ENCODE measurements around the gene CHMP6.
A peak's percentile ranks its signal among the peaks of the same experiment; 100 is the strongest.
"Not testable (repeated sequence)": the region's sequence is repeated elsewhere in the genome, so short reads cannot be mapped to it uniquely, and the experiment has no call there.

The CHMP6 gene

DNA sequence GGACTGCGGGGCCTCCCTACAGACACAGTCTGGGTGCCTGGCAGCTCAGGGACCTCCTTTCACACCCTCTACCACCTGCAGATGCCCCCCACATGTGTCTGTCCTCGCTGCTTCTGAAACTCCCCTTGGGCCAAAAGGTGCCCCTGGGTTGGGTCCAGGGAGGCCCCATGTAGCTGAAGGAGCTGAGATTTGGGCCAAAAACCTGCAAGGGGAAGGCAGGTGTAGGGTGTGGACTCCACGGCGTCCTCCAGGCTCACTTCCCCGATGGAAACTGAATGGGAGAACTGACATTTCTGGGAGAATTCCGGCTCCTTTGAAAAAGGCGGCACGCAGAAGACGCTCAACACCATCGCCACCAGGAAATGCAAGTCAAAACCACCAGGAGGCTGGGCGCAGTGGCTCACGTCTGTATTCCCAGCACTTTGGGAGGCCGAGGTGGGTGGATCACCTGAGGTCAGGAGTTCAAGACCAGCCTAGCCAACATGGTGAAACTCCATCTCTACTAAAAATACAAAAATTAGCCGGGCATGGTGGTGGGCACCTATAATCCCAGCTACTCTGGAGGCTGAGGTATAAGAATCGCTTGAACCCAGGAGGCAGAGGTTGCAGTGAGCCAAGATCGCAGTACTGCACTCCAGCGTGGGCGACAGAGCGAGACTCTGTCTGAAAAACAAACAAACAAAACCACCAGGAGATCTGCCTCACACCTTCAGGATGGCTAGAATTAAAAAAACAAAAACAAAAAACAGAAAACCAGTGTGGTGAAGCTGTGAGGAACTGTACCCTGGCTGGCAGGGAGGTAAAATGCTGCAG is 30.1 kb downstream of the CHMP6 start:
- H3K9me3 Mint-ChIP-seq = peaks cover 2% of the 10 kb centered on the region
- peaks cover 27% of the 10 kb centered on the region for H3K27me3 Mint-ChIP-seq
- no peak overlapping the region for H3K27ac Mint-ChIP-seq
- H3K4me3 Mint-ChIP-seq = no peak overlapping the region
- H3K36me3 Mint-ChIP-seq = no peaks in the 10 kb centered on the region
- ATAC-seq = no peak
- H3K4me1 Mint-ChIP-seq = peaks cover 27% of the 10 kb centered on the region

- ATAC-seq = no peak
- peaks cover 33% of the 10 kb centered on the region for H3K27me3 Mint-ChIP-seq
- peaks cover 27% of the 10 kb centered on the region for H3K4me1 Mint-ChIP-seq
- no peak overlapping the region for H3K4me3 Mint-ChIP-seq
- H3K27ac Mint-ChIP-seq = no peak overlapping the region
- peaks cover 5% of the 10 kb centered on the region for H3K9me3 Mint-ChIP-seq
- no peaks in the 10 kb centered on the region for H3K36me3 Mint-ChIP-seq
Measured at GRCh38 chr17:81022344-81022676, 30.7 kb downstream of the CHMP6 start.

DNA sequence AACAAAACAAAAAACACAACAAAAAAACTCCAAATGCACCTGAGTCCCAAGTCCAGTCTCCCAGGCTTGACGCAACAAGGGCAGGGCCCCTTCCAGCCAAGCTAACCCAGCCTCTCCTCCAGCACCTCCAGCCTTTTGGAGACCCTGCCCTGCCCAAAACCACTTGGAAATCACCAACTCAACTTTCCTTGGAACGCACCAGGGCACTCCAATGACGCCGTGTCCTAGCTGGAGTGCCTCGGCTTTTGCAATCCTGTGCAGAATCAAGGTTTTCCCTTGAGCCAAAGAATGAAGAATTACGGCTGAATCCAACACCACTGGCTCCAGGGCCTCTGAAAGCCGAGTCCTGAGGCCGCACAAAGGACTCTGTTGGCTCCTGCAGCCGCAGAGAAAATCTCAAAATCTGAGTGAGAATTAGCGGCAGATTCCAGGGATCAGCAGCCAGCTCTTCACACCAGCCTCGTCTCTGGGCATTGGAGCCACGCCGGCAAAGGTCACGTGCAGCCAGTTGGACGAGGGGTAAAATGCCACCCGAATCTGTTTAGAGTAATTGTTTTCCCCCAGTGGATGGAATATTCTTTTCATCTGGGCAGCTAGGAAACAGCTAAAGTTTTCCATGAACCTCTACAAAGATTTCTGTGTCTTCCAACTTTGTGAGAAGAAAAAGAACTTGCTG is 33.6 kb downstream of the CHMP6 start:
- peaks cover 5% of the 10 kb centered on the region for H3K9me3 Mint-ChIP-seq
- H3K36me3 Mint-ChIP-seq = no peaks in the 10 kb centered on the region
- H3K27me3 Mint-ChIP-seq = peaks cover 46% of the 10 kb centered on the region
- H3K4me1 Mint-ChIP-seq = peaks cover 7% of the 10 kb centered on the region
- ATAC-seq = no peak
- no peak overlapping the region for H3K27ac Mint-ChIP-seq
- H3K4me3 Mint-ChIP-seq = no peak overlapping the region

DNA sequence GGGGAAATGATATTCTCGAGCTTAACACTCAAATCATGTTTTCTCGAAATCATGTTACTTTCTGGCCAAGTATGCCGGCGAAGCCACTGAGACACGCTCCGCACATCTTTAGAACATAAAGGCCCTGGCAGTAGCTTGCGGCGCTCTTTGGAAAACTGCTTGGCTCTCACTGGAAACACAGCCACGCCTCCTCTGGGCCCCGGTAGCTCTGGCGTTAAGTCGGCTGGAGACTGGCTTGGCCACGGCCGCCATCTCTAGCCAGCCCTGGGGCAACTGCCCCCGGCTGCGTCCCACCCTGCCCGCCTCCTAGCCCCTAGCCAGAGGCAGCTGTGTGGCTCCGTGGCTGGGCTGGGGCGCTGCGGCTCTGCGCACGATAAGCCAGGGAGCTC is 34.1 kb downstream of the CHMP6 start:
- no peak overlapping the region for H3K4me3 Mint-ChIP-seq
- H3K27me3 Mint-ChIP-seq = peaks cover 51% of the 10 kb centered on the region
- H3K27ac Mint-ChIP-seq = no peak overlapping the region
- ATAC-seq = no peak
- H3K4me1 Mint-ChIP-seq = peaks cover 7% of the 10 kb centered on the region
- H3K36me3 Mint-ChIP-seq = no peaks in the 10 kb centered on the region
- peaks cover 5% of the 10 kb centered on the region for H3K9me3 Mint-ChIP-seq

- no peak for ATAC-seq
- peaks cover 5% of the 10 kb centered on the region for H3K9me3 Mint-ChIP-seq
- peaks cover 58% of the 10 kb centered on the region for H3K27me3 Mint-ChIP-seq
- no peak overlapping the region for H3K27ac Mint-ChIP-seq
- peaks cover 7% of the 10 kb centered on the region for H3K4me1 Mint-ChIP-seq
- H3K4me3 Mint-ChIP-seq = no peak overlapping the region
- H3K36me3 Mint-ChIP-seq = no peaks in the 10 kb centered on the region
Measured at GRCh38 chr17:81026266-81027036, 34.8 kb downstream of the CHMP6 start.

- Mint-ChIP-seq H3K27ac (no peak overlapping the region), H3K36me3 (no peaks in the 10 kb centered on the region), H3K27me3 (peaks cover 64% of the 10 kb centered on the region), H3K9me3 (peaks cover 5% of the 10 kb centered on the region), H3K4me3 (no peak overlapping the region), H3K4me1 (peaks cover 7% of the 10 kb centered on the region)
- ATAC-seq = no peak
Measured at GRCh38 chr17:81027038-81027437, 35.4 kb downstream of the CHMP6 start.

DNA sequence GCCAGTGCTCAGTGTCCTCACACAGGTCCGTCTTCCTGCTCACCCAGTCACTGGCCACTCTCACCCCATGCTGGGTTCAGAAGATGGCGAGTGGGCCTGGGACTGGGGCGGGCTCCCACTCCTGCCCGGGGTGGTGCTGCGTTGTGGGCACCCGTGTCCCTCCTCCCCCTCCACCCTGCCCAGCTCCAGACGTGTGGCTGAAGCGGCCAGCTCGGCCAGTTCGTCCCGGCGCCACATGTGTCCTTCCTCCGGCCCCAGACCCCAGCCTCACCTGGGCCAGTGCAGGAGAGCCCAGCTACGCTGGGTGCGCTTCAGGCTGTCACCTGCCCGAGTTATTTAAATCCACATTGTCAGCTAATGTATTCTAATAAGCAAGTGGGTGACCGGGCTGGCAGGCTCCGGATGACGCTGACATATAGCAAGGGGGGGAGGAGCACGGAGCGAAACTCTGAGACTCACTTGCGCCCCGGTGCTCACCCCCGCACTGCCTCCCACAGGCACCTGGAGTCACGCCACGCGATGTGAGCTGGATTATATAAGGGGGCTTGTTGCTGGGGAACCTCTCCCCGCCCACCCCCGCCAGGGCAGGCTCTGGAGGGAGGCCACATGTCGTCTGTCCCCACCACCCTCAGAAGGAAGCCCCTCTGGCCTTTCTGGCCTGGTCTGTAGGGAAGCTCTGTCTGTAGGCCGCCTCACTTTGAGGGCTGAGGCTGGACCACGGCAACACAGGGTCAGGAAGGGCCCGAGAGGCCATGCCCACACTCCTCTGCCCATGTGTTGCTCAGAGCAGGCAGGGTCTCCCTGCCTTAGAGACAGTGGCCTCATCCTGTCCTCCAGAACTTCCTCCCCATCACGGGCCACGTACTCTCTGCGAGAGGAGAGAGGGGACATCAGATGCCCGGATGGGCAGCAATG is 36.2 kb downstream of the CHMP6 start:
- Mint-ChIP-seq H3K27ac (no peak overlapping the region), H3K27me3 (peaks cover 72% of the 10 kb centered on the region), H3K9me3 (peaks cover 5% of the 10 kb centered on the region), H3K4me3 (no peak overlapping the region), H3K36me3 (no peaks in the 10 kb centered on the region), H3K4me1 (peaks cover 7% of the 10 kb centered on the region)
- peak; percentile 18 for ATAC-seq

DNA sequence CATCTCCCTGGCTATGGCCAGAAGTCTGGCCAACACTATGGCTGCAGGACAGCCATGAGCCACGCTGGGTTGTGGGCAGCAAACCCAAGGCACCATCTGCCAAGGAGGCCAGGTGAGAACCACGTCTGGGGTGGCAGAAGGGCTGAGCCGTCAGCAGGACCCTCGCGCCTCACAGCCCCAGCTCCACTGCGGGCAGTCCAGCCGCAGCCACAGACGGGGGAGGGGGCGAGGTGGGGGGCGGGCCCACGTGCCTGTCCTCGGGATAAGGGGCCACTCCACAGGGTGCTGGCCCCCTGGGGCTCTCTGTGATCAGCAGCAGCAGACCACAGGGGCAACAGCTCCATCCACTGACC is 36.8 kb downstream of the CHMP6 start:
- Mint-ChIP-seq H3K4me3 (no peak overlapping the region), H3K27ac (no peak overlapping the region), H3K9me3 (peaks cover 5% of the 10 kb centered on the region), H3K4me1 (peaks cover 12% of the 10 kb centered on the region), H3K36me3 (no peaks in the 10 kb centered on the region), H3K27me3 (peaks cover 76% of the 10 kb centered on the region)
- no peak for ATAC-seq

- Mint-ChIP-seq H3K27ac (no peak overlapping the region), H3K9me3 (peaks cover 5% of the 10 kb centered on the region), H3K36me3 (no peaks in the 10 kb centered on the region), H3K27me3 (peaks cover 79% of the 10 kb centered on the region), H3K4me1 (peaks cover 15% of the 10 kb centered on the region), H3K4me3 (no peak overlapping the region)
- no peak for ATAC-seq
Measured at GRCh38 chr17:81029859-81030258, 38.2 kb downstream of the CHMP6 start.

DNA sequence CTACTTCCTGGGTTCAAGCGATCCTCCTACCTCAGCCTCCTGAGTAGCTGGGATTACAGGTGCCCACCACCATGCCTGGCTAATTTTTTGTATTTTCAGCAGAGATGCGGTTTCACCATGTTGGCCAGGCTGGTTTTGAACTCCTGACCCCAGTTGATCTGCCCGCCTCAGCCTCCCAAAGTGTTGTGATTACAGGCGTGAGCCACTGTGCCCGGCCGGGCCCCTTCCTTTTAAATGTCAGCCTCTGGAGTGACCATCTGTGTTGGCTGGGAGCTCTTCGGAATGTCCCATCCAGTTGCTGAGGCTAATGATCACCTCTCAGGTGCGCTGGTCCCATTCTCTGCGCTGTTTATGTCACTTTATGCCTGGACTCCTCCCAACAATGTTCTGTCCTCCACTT is 38.7 kb downstream of the CHMP6 start:
- not testable (repeated sequence) for H3K36me3 Mint-ChIP-seq, ATAC-seq, H3K9me3 Mint-ChIP-seq, H3K4me3 Mint-ChIP-seq, H3K27ac Mint-ChIP-seq
- peaks cover 15% of the 10 kb centered on the region for H3K4me1 Mint-ChIP-seq
- peaks cover 75% of the 10 kb centered on the region for H3K27me3 Mint-ChIP-seq

DNA sequence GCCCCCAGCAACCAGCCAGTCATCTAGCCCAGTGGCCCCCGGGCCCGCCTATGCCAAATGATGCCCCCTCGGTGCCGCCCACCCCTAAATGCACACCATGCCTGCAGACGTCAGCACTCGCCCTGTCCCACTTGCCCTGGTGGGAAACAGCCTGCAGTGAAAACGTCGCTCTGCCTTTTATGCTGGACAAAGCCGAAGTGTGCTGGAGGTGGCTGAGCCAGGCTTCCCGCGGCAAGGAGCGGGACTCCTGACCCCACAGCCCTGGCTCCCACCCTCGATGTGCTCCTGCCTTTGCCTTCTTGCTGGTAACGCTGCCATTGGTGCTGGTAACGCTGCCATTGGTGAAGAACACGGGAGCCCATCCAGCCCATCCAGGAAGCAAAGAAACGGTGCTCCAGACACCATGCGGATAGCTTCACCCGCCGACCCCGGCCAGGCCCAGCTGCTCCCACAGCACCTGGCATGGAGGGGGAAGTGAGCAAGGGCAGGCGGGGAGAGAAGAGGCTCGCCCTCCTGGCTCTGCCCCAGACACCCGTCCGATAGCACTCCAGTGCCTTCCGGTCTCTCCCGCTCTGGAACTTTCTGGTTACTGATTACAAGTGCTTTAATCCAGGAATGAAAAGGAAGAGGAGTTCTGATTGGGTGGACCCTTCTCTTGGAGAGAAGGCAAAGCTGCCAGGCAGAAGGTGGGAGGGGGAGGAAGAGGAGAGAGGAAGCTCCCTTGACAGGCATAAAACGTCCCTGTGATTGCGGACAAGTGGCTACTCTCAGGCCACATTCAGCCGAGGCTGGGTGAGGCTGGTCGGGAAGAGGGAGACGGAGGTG is 39.3 kb downstream of the CHMP6 start:
- H3K27me3 Mint-ChIP-seq = peaks cover 78% of the 10 kb centered on the region
- H3K27ac Mint-ChIP-seq = no peak overlapping the region
- no peaks in the 10 kb centered on the region for H3K36me3 Mint-ChIP-seq
- no peak for ATAC-seq
- no peak overlapping the region for H3K4me3 Mint-ChIP-seq
- H3K4me1 Mint-ChIP-seq = peaks cover 18% of the 10 kb centered on the region
- peaks cover 5% of the 10 kb centered on the region for H3K9me3 Mint-ChIP-seq

DNA sequence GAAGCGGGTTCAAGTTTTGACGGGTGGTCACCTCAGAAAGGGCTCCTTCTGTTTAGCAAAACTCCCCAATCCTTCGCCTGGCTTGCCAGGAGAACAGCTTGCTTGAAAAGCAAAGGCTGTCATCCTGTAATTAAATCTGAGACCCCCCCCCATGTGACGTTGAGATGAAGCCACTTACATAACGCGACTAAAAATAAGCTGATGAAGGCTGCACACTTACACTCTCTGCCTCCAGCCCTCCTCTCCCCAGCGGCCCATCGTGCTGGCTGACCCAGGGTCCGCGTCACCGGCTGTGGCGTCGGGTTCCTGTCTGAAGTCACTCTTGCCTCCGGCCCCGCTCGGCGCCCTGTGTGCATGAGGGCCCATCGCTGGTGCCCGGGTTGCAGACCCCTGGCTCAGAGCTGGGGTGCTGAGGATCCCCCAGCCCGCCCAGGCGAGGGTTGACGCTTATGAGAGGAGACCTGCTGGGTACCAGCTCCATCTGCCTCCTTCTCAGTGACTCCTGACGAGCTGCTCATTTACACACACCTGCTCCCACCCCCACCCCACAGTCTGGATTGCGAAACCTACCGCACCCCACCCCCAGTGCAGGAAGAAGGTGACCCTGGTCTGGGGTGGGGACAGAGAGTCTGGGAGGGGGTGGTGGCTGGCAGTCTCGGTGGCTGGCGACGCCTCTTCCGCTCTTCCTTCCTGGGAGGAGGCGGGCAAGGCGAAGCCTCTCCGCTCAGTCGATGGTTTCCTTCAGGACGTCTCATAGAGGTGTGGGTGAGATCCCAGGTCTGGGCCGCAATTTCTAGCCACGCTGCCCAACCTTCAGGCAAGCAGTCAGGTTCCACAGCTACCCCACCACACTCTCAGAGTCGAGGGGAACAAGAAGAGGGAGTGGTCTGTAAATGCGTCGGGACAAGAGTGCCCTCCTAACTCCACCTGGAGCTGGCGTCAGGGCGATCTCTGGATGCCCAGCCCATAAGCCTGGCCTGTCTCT is 40.2 kb downstream of the CHMP6 start:
- Mint-ChIP-seq H3K27ac (no peak overlapping the region), H3K36me3 (no peaks in the 10 kb centered on the region), H3K4me1 (peaks cover 23% of the 10 kb centered on the region), H3K4me3 (no peak overlapping the region), H3K27me3 (peaks cover 78% of the 10 kb centered on the region), H3K9me3 (peaks cover 4% of the 10 kb centered on the region)
- no peak for ATAC-seq

GRCh38 chr17:81032641-81033480 is 41.2 kb downstream of the CHMP6 start:
- Mint-ChIP-seq H3K27me3 (peaks cover 83% of the 10 kb centered on the region), H3K27ac (no peak overlapping the region), H3K4me1 (peaks cover 23% of the 10 kb centered on the region), H3K36me3 (no peaks in the 10 kb centered on the region), H3K9me3 (no peaks in the 10 kb centered on the region), H3K4me3 (peak overlapping the region; percentile 56)
- no peak for ATAC-seq

All from stimulated activated memory B cell treated with anti-CD40 and anti-IgM and Interleukin-4, amounts not matched to agents 10 μg/mL and 1 μg/mL and 100 μg/mL, for 72 hours (primary cell).